HEK293 (cell line): ENCODE results near the gene ITPR2.

ENCODE experiments used
- CTCF ChIA-PET: fragments of 350-600 bp; formaldehyde crosslinking; extraction: SDS; loops from one replicate; lab custom pipeline; 2021; ENCODE audit warnings: antibody characterized with exemption; lab: Yijun Ruan, JAX
- POLR2A ChIA-PET: fragments of 300-600 bp; formaldehyde crosslinking; extraction: SDS; loops from one replicate; lab custom pipeline; 2020; ENCODE audit warnings: antibody characterized with exemption, inconsistent platforms; lab: Yijun Ruan, JAX
- H3K27ac ChIP-seq: fragments of 200-500 bp; sonication (Bioruptor generic); 2 replicates; pipeline ENCODE4 v1.5.1; 2014; ENCODE audit warnings: low read depth, low read length, control low read depth, inconsistent platforms; ENCODE audit errors: extremely low read depth
- H3K36me3 ChIP-seq, 2 experiments: fragments of 200-500 bp in 1 of 2; sonication (Bioruptor generic) in 1 of 2; 1 replicate in 1 of 2; 2 replicates in 1 of 2; pipeline ENCODE4 v1.5.1; 2014 to 2017; ENCODE audit warnings: inconsistent platforms in 2 of 2, low read length in 2 of 2; ENCODE audit not compliant: control insufficient read depth in 2 of 2, insufficient read depth in 1 of 2
- H3K4me1 ChIP-seq: fragments of 200-500 bp; sonication (Bioruptor generic); 2 replicates; pipeline ENCODE4 v1.5.1; 2014; ENCODE audit warnings: mild to moderate bottlenecking, low read length, inconsistent platforms; ENCODE audit not compliant: control insufficient read depth, insufficient read depth
- H3K4me3 ChIP-seq: 2 replicates; pipeline ENCODE4 v1.5.1; 2011; ENCODE audit warnings: low read depth, mild to moderate bottlenecking, control low read depth, low read length, moderate library complexity
- H3K9me3 ChIP-seq: fragments of 200-500 bp; sonication (Bioruptor generic); 2 replicates; pipeline ENCODE4 v1.5.1; 2014; ENCODE audit warnings: low read depth, low read length, inconsistent platforms; ENCODE audit not compliant: control insufficient read depth, insufficient read depth
- FEZF1 ChIP-seq: fragments of 450-650 bp; formaldehyde crosslinking; IDR thresholded peaks from 2 replicates; pipeline ENCODE4 v1.5.1; 2016; ENCODE audit warnings: missing biosample characterization, missing genetic modification characterization
- KLF8 ChIP-seq: fragments of 450-650 bp; formaldehyde crosslinking; IDR thresholded peaks from 2 replicates; pipeline ENCODE4 v1.5.1; 2016; ENCODE audit warnings: missing biosample characterization, missing genetic modification characterization
- KLF9 ChIP-seq: fragments of 450-650 bp; formaldehyde crosslinking; IDR thresholded peaks from 2 replicates; pipeline ENCODE4 v1.5.1; 2016; ENCODE audit warnings: missing biosample characterization, missing genetic modification characterization, low read depth
- MEIS1 ChIP-seq: sonication (generic); formaldehyde crosslinking; IDR thresholded peaks from 2 replicates; pipeline ENCODE4 v1.8.1; 2022; ENCODE audit warnings: missing genetic modification reagents, mild to moderate bottlenecking, borderline replicate concordance
- PRDM6 ChIP-seq: fragments of 450-650 bp; formaldehyde crosslinking; IDR thresholded peaks from 2 replicates; pipeline ENCODE4 v1.5.1; 2017; ENCODE audit warnings: missing biosample characterization, missing genetic modification characterization
- SP2 ChIP-seq: fragments of 450-650 bp; formaldehyde crosslinking; IDR thresholded peaks from 2 replicates; pipeline ENCODE4 v1.5.1; 2016; ENCODE audit warnings: missing biosample characterization, missing genetic modification characterization
- ZBTB1 ChIP-seq: fragments of 450-650 bp; formaldehyde crosslinking; IDR thresholded peaks from 2 replicates; pipeline ENCODE4 v1.5.1; 2016; ENCODE audit warnings: missing biosample characterization, missing genetic modification characterization
- ZBTB20 ChIP-seq: fragments of 450-650 bp; formaldehyde crosslinking; IDR thresholded peaks from 2 replicates; pipeline ENCODE4 v1.5.1; 2016; ENCODE audit warnings: missing biosample characterization, missing genetic modification characterization
- ZBTB44 ChIP-seq: fragments of 450-650 bp; IDR thresholded peaks from 2 replicates; pipeline ENCODE4 v1.5.1; 2018; ENCODE audit warnings: missing biosample characterization, mild to moderate bottlenecking, missing genetic modification characterization
- ZIC2 ChIP-seq: fragments of 450-650 bp; formaldehyde crosslinking; IDR thresholded peaks from 2 replicates; pipeline ENCODE4 v1.5.1; 2016; ENCODE audit warnings: missing biosample characterization, missing genetic modification characterization
- ZNF157 ChIP-seq: fragments of 450-650 bp; formaldehyde crosslinking; IDR thresholded peaks from 2 replicates; pipeline ENCODE4 v1.5.1; 2016; ENCODE audit warnings: missing biosample characterization, missing genetic modification characterization
- ZNF214 ChIP-seq: fragments of 450-650 bp; formaldehyde crosslinking; IDR thresholded peaks from 2 replicates; pipeline ENCODE4 v1.5.1; 2017; ENCODE audit warnings: missing biosample characterization, mild to moderate bottlenecking, missing genetic modification characterization, borderline replicate concordance
- ZNF24 ChIP-seq: fragments of 450-650 bp; formaldehyde crosslinking; IDR thresholded peaks from 2 replicates; pipeline ENCODE4 v1.5.1; 2016; ENCODE audit warnings: missing biosample characterization, missing genetic modification characterization
- ZNF248 ChIP-seq: fragments of 450-650 bp; formaldehyde crosslinking; IDR thresholded peaks from 2 replicates; pipeline ENCODE4 v1.5.1; 2017; ENCODE audit warnings: missing biosample characterization, missing genetic modification characterization
- ZNF366 ChIP-seq: fragments of 450-650 bp; formaldehyde crosslinking; conservative IDR thresholded peaks from 2 replicates; pipeline ENCODE4 v1.5.1; 2016; ENCODE audit warnings: missing biosample characterization, missing genetic modification characterization
- ZNF521 ChIP-seq: fragments of 450-650 bp; formaldehyde crosslinking; IDR thresholded peaks from 2 replicates; pipeline ENCODE4 v1.5.1; 2017; ENCODE audit warnings: missing biosample characterization, mild to moderate bottlenecking, missing genetic modification characterization
- ZNF624 ChIP-seq: fragments of 450-650 bp; formaldehyde crosslinking; IDR thresholded peaks from 2 replicates; pipeline ENCODE4 v1.5.1; 2017; ENCODE audit warnings: missing biosample characterization, missing genetic modification characterization
- ZNF664 ChIP-seq: fragments of 450-650 bp; formaldehyde crosslinking; IDR thresholded peaks from 2 replicates; pipeline ENCODE4 v1.5.1; 2016; ENCODE audit warnings: missing biosample characterization, missing genetic modification characterization
- ZNF843 ChIP-seq: fragments of 450-650 bp; formaldehyde crosslinking; IDR thresholded peaks from 2 replicates; pipeline ENCODE4 v1.5.1; 2016; ENCODE audit warnings: missing biosample characterization, missing genetic modification characterization
- TF ChIP-seq, protein P1 (sequence below): fragments of 450-650 bp; formaldehyde crosslinking; IDR thresholded peaks from 2 replicates; pipeline ENCODE4 v1.5.1; 2016; ENCODE audit warnings: missing biosample characterization, missing genetic modification characterization
- TF ChIP-seq, protein P2 (sequence below): fragments of 450-650 bp; formaldehyde crosslinking; IDR thresholded peaks from 2 replicates; pipeline ENCODE4 v1.5.1; 2016; ENCODE audit warnings: missing biosample characterization, missing genetic modification characterization

Gene ITPR2

GRCh38 chr12:26319511-26319910, 513.5 kb downstream of the ITPR2 start:
- TF ChIP-seq ZNF214 (tag by site-specific recombination) (no peak), ZNF664 (tag by site-specific recombination) (no peak), ZBTB1 (tag by site-specific recombination) (no peak), MEIS1 (CRISPR knock-in tag) (no peak), ZNF624 (no peak), ZNF24 (tag by site-specific recombination) (no peak)
- POLR2A ChIA-PET = no interaction called here
- CTCF ChIA-PET = no interaction called here
- H3K4me3 ChIP-seq = no peak overlapping the region
- no peaks in the 10 kb centered on the region for H3K36me3 ChIP-seq
- H3K27ac ChIP-seq = no peak overlapping the region
- H3K4me1 ChIP-seq = no peaks in the 10 kb centered on the region
- no peaks in the 10 kb centered on the region for H3K9me3 ChIP-seq

- POLR2A ChIA-PET = no interaction called here
Observed at GRCh38 chr12:26318661-26319068, 514.3 kb downstream of the ITPR2 start.

More at GRCh38 chr12:26318661-26319068, 514.3 kb downstream of the ITPR2 start:
- Histone ChIP-seq H3K36me3 (no peaks in the 10 kb centered on the region), H3K27ac (no peak overlapping the region), H3K4me3 (no peak overlapping the region), H3K9me3 (no peaks in the 10 kb centered on the region), H3K4me1 (no peaks in the 10 kb centered on the region)
- CTCF ChIA-PET = no interaction called here
- TF ChIP-seq SP2 (tag by site-specific recombination) (no peak), ZNF366 (tag by site-specific recombination) (no peak), KLF9 (tag by site-specific recombination) (no peak), ZBTB44 (no peak), ZNF157 (tag by site-specific recombination) (no peak), ZNF248 (no peak), PRDM6 (no peak), KLF8 (tag by site-specific recombination) (no peak), ZNF843 (tag by site-specific recombination) (no peak), ZIC2 (tag by site-specific recombination) (no peak), ZNF521 (no peak), ZBTB20 (tag by site-specific recombination) (no peak), FEZF1 (tag by site-specific recombination) (no peak)
- TF ChIP-seq, protein P1, sequence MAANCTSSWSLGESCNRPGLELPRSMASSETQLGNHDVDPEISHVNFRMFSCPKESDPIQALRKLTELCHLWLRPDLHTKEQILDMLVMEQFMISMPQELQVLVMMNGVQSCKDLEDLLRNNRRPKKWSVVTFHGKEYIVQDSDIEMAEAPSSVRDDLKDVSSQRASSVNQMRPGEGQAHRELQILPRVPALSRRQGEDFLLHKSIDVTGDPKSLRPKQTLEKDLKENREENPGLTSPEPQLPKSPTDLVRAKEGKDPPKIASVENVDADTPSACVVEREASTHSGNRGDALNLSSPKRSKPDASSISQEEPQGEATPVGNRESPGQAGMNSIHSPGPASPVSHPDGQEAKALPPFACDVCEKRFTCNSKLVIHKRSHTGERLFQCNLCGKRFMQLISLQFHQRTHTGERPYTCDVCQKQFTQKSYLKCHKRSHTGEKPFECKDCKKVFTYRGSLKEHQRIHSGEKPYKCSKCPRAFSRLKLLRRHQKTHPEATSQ (tag by site-specific recombination) = no peak
- TF ChIP-seq, protein P2, sequence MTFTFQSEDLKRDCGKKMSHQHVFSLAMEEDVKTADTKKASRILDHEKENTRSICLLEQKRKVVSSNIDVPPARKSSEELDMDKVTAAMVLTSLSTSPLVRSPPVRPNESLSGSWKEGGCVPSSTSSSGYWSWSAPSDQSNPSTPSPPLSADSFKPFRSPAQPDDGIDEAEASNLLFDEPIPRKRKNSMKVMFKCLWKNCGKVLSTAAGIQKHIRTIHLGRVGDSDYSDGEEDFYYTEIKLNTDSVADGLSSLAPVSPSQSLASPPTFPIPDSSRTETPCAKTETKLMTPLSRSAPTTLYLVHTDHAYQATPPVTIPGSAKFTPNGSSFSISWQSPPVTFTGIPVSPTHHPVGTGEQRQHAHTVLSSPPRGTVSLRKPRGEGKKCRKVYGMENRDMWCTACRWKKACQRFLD (tag by site-specific recombination) = no peak
